ENCODE data around the gene DDAH1. TPM values are rescaled to one million over a fixed set of nuclear protein-coding genes. Genes with fewer than 3 reads are reported as not detected.
A peak's percentile ranks its signal among the peaks of the same experiment; 100 is the strongest.

The DDAH1 gene
- total and polyA plus RNA-seq, 2 of the 4 experiments (the other 2 are of a cell fraction): 78.0 to 94.5 TPM

DNA sequence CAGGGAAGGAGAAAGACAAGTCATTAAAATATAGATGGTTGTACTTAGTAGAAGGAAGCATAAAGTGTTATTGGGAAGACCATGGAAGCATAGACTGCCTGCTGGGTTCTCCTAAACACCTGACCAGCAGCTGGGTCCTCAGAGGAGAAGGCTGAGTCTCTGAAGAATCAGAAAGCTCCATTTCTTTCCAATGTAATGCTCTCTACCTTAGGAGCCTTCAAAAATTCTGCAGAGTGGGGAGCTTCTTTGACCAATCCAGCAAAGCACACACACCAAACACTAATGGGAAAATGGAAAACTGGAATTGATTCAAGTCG, 167.5 kb downstream of the DDAH1 start (continued):
- TF ChIP-seq MAZ (IDR thresholded peaks at IDR 0.05; ENCODE audit: borderline replicate concordance, low read depth, low read length): no peak
- TF ChIP-seq USF2 (IDR thresholded peaks at IDR 0.05; ENCODE audit: low read depth, low read length): no peak
- TF ChIP-seq CHD1 (IDR thresholded peaks at IDR 0.05; ENCODE audit: low read depth, low read length): no peak

GRCh38 chr1:85296980-85297379, 168.0 kb downstream of the DDAH1 start:
- H3K9me1 ChIP-seq (ENCODE audit: insufficient read depth, low read length): peaks cover 22% of the 10 kb centered on the region
- H3K4me3 ChIP-seq (ENCODE audit: insufficient read depth, low read depth, low read length): no peak overlapping the region
- H3K79me1 ChIP-seq (ENCODE audit: low read depth in 1 of 2, low read length in 2 of 2): peaks cover 0 to 10% of the 10 kb centered on the region in 2 experiments; a peak in 1 of 4 replicates
- H2BK20ac ChIP-seq (ENCODE audit: low read depth, low read length): peak overlapping the region; percentile 73
- peak overlapping the region; percentile 53 for H3K14ac ChIP-seq (replicated peaks; ENCODE audit: low read depth, low read length)
- peak overlapping the region; percentile 77 for H4K91ac ChIP-seq (ENCODE audit: insufficient read depth, low read depth, low read length)
- no peak overlapping the region for H3K9ac ChIP-seq (ENCODE audit: low read depth, low read length)
- dilution Hi-C loops (cut with HindIII; ENCODE audit: low sequenced_read_pairs, unreplicated experiment): no loop called here
- TF ChIP-seq MXI1 (IDR thresholded peaks at IDR 0.05; ENCODE audit: borderline replicate concordance, low read depth, low read length): no peak
- ChIA-PET CTCF (interaction anchor here (0.6 to 1.1 kb wide), 5 partner anchors 11 to 353 kb away, joined by 3 to 4 read pairs (median 3); partner anchors contain the start of gene C1orf52), POLR2A (ENCODE audit: unreplicated experiment) (interaction anchor here (0.6 to 1.4 kb wide), 4 partner anchors 31 to 288 kb away, joined by 3 to 4 read pairs (median 3); partner anchors contain the start of gene CCN1)
- H4K8ac ChIP-seq (ENCODE audit: low read depth in 2 of 2, low read length in 2 of 2): peak overlapping the region in 1 of 2 experiments; percentile 59; a peak in 2 of 4 replicates
- WGBS, 2 experiments (ENCODE audit: extremely low coverage in 2 of 2, insufficient read length in 1 of 2): no CpG with 5 or more reads among the region's 1 CpG
- no TSS peak for BruUV-seq (replicated peaks)
- DNase-seq (peak; percentile 67), ATAC-seq (ENCODE audit: low read depth) (peak; percentile 36; the same call in 1 of the 2 replicates)
- H4K20me1 ChIP-seq (ENCODE audit: insufficient read depth, low read length): peaks cover 3% of the 10 kb centered on the region; the same call in 1 of the 2 replicates
- H3K4me2 ChIP-seq (ENCODE audit: low read depth, low read length): peak overlapping the region; percentile 60; the same call in 1 of the 2 replicates
- peak overlapping the region; percentile 82; the same call in 1 of the 3 replicates for H2BK15ac ChIP-seq (ENCODE audit: low read depth, low read length)
- peak overlapping the region; percentile 67 for H3K18ac ChIP-seq (ENCODE audit: low read depth, low read length)
- H2AK9ac ChIP-seq (replicated peaks; ENCODE audit: low read depth, low read length, poor library complexity): peak overlapping the region; percentile 39
- H2BK5ac ChIP-seq (ENCODE audit: low read depth, low read length, poor library complexity, severe bottlenecking): peak overlapping the region; percentile 82
- intact Hi-C loops (cut with micrococcal nuclease): no loop called here
- in situ Hi-C loops (cut with MboI; ENCODE audit: low sequenced_read_pairs): no loop called here
- peak overlapping the region; percentile 42; the same call in 1 of the 2 replicates for H3K56ac ChIP-seq (ENCODE audit: extremely low read depth, insufficient read depth, low read length)
- peak overlapping the region; percentile 59 for H2AK5ac ChIP-seq (ENCODE audit: low read depth, low read length)
- H3K9me3 ChIP-seq (ENCODE audit: control insufficient read depth, insufficient read depth, low read length): no peaks in the 10 kb centered on the region
- H3K27me3 ChIP-seq (ENCODE audit: control insufficient read depth, insufficient read depth, low read length): no peaks in the 10 kb centered on the region
- H2AFZ ChIP-seq (replicated peaks; ENCODE audit: low read length, poor library complexity): no peak overlapping the region
- peak overlapping the region; percentile 72 for H3K4ac ChIP-seq (ENCODE audit: low read depth, low read length)
- peak overlapping the region; percentile 31; the same call in 1 of the 2 replicates for H4K5ac ChIP-seq (ENCODE audit: low read depth, low read length)
- peak overlapping the region; percentile 86 for H2BK120ac ChIP-seq (ENCODE audit: low read depth, low read length)
- H3K4me1 ChIP-seq (ENCODE audit: control insufficient read depth, insufficient read depth, low read length): peaks cover 19% of the 10 kb centered on the region
- peak overlapping the region; percentile 11; the same call in 1 of the 2 replicates for H3K23ac ChIP-seq (ENCODE audit: low read depth, low read length)
- H3K27ac ChIP-seq (ENCODE audit: insufficient read depth, low read length): peak overlapping the region; percentile 69; the same call in 1 of the 2 replicates
- H3K36me3 ChIP-seq (ENCODE audit: control insufficient read depth, insufficient read depth, low read length): no peaks in the 10 kb centered on the region
